ENCODE measurements around the gene ADK. TPM values are rescaled to one million over a fixed set of nuclear protein-coding genes. Genes with fewer than 3 reads are reported as not detected.

The ADK gene
- polyA plus RNA-seq, 4 donors, result 7.2 to 32.3 (median 16.1) TPM

DNA sequence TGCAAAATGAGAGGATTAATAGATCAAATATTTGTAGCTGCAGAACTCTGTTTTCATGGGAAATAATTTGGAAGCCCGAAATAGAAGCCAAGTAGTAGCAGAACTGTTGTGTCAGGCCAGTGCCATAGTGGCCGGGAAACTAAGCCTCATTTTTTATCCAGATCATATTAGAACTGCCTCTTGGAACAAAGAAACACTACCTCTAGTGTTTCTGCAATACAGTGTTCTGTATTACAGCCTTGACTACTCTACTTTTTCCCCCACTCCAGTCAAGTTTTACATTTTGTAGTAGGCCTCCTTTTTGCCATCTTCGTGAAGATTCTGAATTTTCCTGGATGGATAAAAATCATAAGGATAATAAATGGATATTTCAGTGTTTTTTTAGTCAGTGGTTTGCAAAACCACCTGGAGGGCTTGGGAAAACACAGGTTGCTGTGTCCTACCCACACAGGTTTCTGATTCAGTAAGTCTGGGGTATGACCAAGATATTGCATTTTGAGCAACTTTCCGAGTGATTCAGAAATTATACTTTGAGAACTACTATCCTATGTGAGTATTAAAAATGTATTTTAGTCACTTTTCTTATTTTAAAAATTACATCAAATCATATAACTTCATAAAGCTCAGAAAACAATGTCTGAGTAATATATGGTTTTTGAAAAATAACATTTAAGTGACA is 349.1 kb downstream of the ADK start:
- H3K27me3 ChIP-seq (ENCODE audit: control insufficient read depth in 3 of 3, insufficient read depth in 3 of 3, low read length in 3 of 3), result no peaks in the 10 kb centered on the region
- no peak overlapping the region for H3K27ac ChIP-seq (ENCODE audit: low read depth in 1 of 3, low read length in 2 of 3)
- no peak overlapping the region for H3K4me3 ChIP-seq (ENCODE audit: low read depth in 1 of 3, low read length in 3 of 3)
- no peaks in the 10 kb centered on the region for H3K4me1 ChIP-seq (ENCODE audit: control insufficient read depth in 3 of 3, insufficient read depth in 2 of 3, low read depth in 1 of 3, low read length in 2 of 3)
- peaks cover 0 to 3% of the 10 kb centered on the region in 2 donors for H3K9me3 ChIP-seq (ENCODE audit: control insufficient read depth in 2 of 2, insufficient read depth in 1 of 2, low read depth in 1 of 2, low read length in 1 of 2)
- DNase-seq, result no peak
- FAIRE-seq, result no peak
- WGBS, 3 donors, result 82 to 94% (median 86%) methylated on average over 4 of the region's 4 CpGs
- H3K36me3 ChIP-seq (ENCODE audit: control insufficient read depth in 3 of 3, insufficient read depth in 2 of 3, low read depth in 1 of 3, low read length in 3 of 3), result no peaks in the 10 kb centered on the region

- Histone ChIP-seq H3K27me3 (ENCODE audit: control insufficient read depth in 3 of 3, insufficient read depth in 3 of 3, low read length in 3 of 3) (no peaks in the 10 kb centered on the region), H3K4me1 (ENCODE audit: control insufficient read depth in 3 of 3, insufficient read depth in 2 of 3, low read depth in 1 of 3, low read length in 2 of 3) (no peaks in the 10 kb centered on the region), H3K27ac (ENCODE audit: low read depth in 1 of 3, low read length in 2 of 3) (no peak overlapping the region), H3K9me3 (ENCODE audit: control insufficient read depth in 2 of 2, insufficient read depth in 1 of 2, low read depth in 1 of 2, low read length in 1 of 2) (peaks cover 0 to 3% of the 10 kb centered on the region in 2 donors), H3K4me3 (ENCODE audit: low read depth in 1 of 3, low read length in 3 of 3) (no peak overlapping the region), H3K36me3 (ENCODE audit: control insufficient read depth in 3 of 3, insufficient read depth in 2 of 3, low read depth in 1 of 3, low read length in 3 of 3) (no peaks in the 10 kb centered on the region)
- DNase-seq (no peak), FAIRE-seq (no peak)
Measured at GRCh38 chr10:74500816-74501215, 349.8 kb downstream of the ADK start.

GRCh38 chr10:74502963-74503608 is 352.1 kb downstream of the ADK start:
- FAIRE-seq (no peak), DNase-seq (no peak)
- Histone ChIP-seq H3K36me3 (ENCODE audit: control insufficient read depth in 3 of 3, insufficient read depth in 2 of 3, low read depth in 1 of 3, low read length in 3 of 3) (no peaks in the 10 kb centered on the region), H3K4me3 (ENCODE audit: low read depth in 1 of 3, low read length in 3 of 3) (no peak overlapping the region), H3K27ac (ENCODE audit: low read depth in 1 of 3, low read length in 2 of 3) (no peak overlapping the region), H3K4me1 (ENCODE audit: control insufficient read depth in 3 of 3, insufficient read depth in 2 of 3, low read depth in 1 of 3, low read length in 2 of 3) (no peaks in the 10 kb centered on the region), H3K9me3 (ENCODE audit: control insufficient read depth in 2 of 2, insufficient read depth in 1 of 2, low read depth in 1 of 2, low read length in 1 of 2) (peaks cover 0 to 2% of the 10 kb centered on the region in 2 donors), H3K27me3 (ENCODE audit: control insufficient read depth in 3 of 3, insufficient read depth in 3 of 3, low read length in 3 of 3) (no peaks in the 10 kb centered on the region)
- 86 to 100% (median 100%) methylated on average over 1 of the region's 1 CpG for WGBS, 3 donors

GRCh38 chr10:74507951-74508350 is 356.9 kb downstream of the ADK start:
- H3K4me3 ChIP-seq (ENCODE audit: low read depth in 1 of 3, low read length in 3 of 3), result no peak overlapping the region
- no peak overlapping the region for H3K27ac ChIP-seq (ENCODE audit: low read depth in 1 of 3, low read length in 2 of 3)
- FAIRE-seq (no peak), DNase-seq (no peak)
- no peaks in the 10 kb centered on the region for H3K36me3 ChIP-seq (ENCODE audit: control insufficient read depth in 3 of 3, insufficient read depth in 2 of 3, low read depth in 1 of 3, low read length in 3 of 3)
- H3K4me1 ChIP-seq (ENCODE audit: control insufficient read depth in 3 of 3, insufficient read depth in 2 of 3, low read depth in 1 of 3, low read length in 2 of 3), result no peaks in the 10 kb centered on the region
- peaks cover 0 to 7% of the 10 kb centered on the region in 2 donors for H3K9me3 ChIP-seq (ENCODE audit: control insufficient read depth in 2 of 2, insufficient read depth in 1 of 2, low read depth in 1 of 2, low read length in 1 of 2)
- no peaks in the 10 kb centered on the region for H3K27me3 ChIP-seq (ENCODE audit: control insufficient read depth in 3 of 3, insufficient read depth in 3 of 3, low read length in 3 of 3)
- WGBS, 3 donors, result 92 to 98% (median 95%) methylated on average over 1 of the region's 1 CpG

DNA sequence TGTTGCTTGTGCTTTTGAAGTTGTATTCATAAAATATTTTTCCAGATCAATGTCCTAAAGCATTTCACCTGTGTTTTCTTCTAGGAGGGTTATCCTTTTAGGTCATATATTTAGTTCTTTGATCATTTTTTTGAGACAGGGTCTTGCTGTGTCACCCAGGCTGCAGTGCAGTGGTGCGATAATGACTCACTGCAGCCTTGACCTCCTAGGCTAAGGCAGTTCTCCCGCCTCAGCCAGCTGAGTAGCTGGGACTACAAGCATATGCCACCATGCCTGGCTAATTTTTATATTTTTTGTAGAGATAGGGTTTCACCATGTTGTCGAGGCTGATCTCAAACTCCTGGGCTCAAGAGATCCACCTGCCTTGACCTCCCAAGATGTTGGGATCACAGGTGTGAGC is 359.6 kb downstream of the ADK start:
- peaks cover 0 to 21% of the 10 kb centered on the region in 2 donors for H3K9me3 ChIP-seq (ENCODE audit: control insufficient read depth in 2 of 2, insufficient read depth in 1 of 2, low read depth in 1 of 2, low read length in 1 of 2)
- no peak overlapping the region for H3K4me3 ChIP-seq (ENCODE audit: low read depth in 1 of 3, low read length in 3 of 3)
- no peaks in the 10 kb centered on the region for H3K36me3 ChIP-seq (ENCODE audit: control insufficient read depth in 3 of 3, insufficient read depth in 2 of 3, low read depth in 1 of 3, low read length in 3 of 3)
- WGBS, 3 donors, result 95 to 100% (median 97%) methylated on average over 3 of the region's 3 CpGs
- no peak for FAIRE-seq
- no peak for DNase-seq
- H3K4me1 ChIP-seq (ENCODE audit: control insufficient read depth in 3 of 3, insufficient read depth in 2 of 3, low read depth in 1 of 3, low read length in 2 of 3), result no peaks in the 10 kb centered on the region
- no peak overlapping the region for H3K27ac ChIP-seq (ENCODE audit: low read depth in 1 of 3, low read length in 2 of 3)
- H3K27me3 ChIP-seq (ENCODE audit: control insufficient read depth in 3 of 3, insufficient read depth in 3 of 3, low read length in 3 of 3), result no peaks in the 10 kb centered on the region

DNA sequence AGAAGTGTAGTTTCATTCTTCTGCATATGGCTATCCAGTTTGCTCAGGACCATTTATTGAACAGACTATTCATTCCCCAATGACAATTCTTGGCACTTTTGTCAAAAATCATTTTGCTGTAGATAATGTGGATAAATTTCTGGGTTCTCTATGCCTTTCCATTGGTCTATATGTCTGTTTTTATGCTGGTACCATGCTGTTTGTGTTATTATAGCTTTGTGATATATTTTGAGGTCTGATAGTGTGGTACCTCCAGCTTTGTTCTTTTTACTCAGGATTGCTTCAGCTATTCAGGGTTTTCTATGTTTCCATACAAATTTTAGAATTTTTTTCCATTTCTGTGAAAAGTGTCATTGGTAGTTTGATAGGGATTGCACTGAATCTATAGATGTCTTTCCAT is 360.0 kb downstream of the ADK start:
- H3K36me3 ChIP-seq (ENCODE audit: control insufficient read depth in 3 of 3, insufficient read depth in 2 of 3, low read depth in 1 of 3, low read length in 3 of 3), result peaks cover 0 to 3% (median 0%) of the 10 kb centered on the region in 3 donors
- no peak overlapping the region for H3K27ac ChIP-seq (ENCODE audit: low read depth in 1 of 3, low read length in 2 of 3)
- DNase-seq, result no peak
- no peak for FAIRE-seq
- H3K4me3 ChIP-seq (ENCODE audit: low read depth in 1 of 3, low read length in 3 of 3), result no peak overlapping the region
- H3K9me3 ChIP-seq (ENCODE audit: control insufficient read depth in 2 of 2, insufficient read depth in 1 of 2, low read depth in 1 of 2, low read length in 1 of 2), result peaks cover 0 to 25% of the 10 kb centered on the region in 2 donors
- no peaks in the 10 kb centered on the region for H3K27me3 ChIP-seq (ENCODE audit: control insufficient read depth in 3 of 3, insufficient read depth in 3 of 3, low read length in 3 of 3)
- no peaks in the 10 kb centered on the region for H3K4me1 ChIP-seq (ENCODE audit: control insufficient read depth in 3 of 3, insufficient read depth in 2 of 3, low read depth in 1 of 3, low read length in 2 of 3)

DNA sequence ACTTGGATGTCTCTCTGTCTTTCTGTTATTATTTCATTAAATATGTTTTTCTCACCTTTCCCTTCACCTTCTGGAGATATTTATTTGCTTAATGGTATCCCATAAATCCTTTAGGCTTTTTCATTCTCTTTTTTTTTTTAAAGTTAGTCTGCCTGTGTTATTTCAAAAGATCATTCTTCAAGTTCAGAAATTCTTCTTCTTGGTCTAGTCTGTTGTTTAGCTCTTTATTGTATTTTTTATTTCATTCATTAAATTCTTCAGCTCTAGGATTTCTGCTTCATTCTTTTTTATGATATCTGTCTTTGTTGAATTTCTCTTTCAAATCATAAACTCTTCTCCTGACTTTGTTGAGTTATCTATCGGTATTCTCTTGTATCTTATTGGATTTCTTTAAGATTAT is 363.3 kb downstream of the ADK start:
- Histone ChIP-seq H3K4me1 (ENCODE audit: control insufficient read depth in 3 of 3, insufficient read depth in 2 of 3, low read depth in 1 of 3, low read length in 2 of 3) (no peaks in the 10 kb centered on the region), H3K36me3 (ENCODE audit: control insufficient read depth in 3 of 3, insufficient read depth in 2 of 3, low read depth in 1 of 3, low read length in 3 of 3) (peaks cover 0 to 5% (median 0%) of the 10 kb centered on the region in 3 donors), H3K9me3 (ENCODE audit: control insufficient read depth in 2 of 2, insufficient read depth in 1 of 2, low read depth in 1 of 2, low read length in 1 of 2) (peaks cover 0 to 33% of the 10 kb centered on the region in 2 donors), H3K4me3 (ENCODE audit: low read depth in 1 of 3, low read length in 3 of 3) (no peak overlapping the region), H3K27ac (ENCODE audit: low read depth in 1 of 3, low read length in 2 of 3) (no peak overlapping the region), H3K27me3 (ENCODE audit: control insufficient read depth in 3 of 3, insufficient read depth in 3 of 3, low read length in 3 of 3) (no peaks in the 10 kb centered on the region)
- no peak for DNase-seq
- peak; percentile 23 for FAIRE-seq
- WGBS, 3 donors, result 95 to 98% (median 98%) methylated on average over 1 of the region's 1 CpG

DNA sequence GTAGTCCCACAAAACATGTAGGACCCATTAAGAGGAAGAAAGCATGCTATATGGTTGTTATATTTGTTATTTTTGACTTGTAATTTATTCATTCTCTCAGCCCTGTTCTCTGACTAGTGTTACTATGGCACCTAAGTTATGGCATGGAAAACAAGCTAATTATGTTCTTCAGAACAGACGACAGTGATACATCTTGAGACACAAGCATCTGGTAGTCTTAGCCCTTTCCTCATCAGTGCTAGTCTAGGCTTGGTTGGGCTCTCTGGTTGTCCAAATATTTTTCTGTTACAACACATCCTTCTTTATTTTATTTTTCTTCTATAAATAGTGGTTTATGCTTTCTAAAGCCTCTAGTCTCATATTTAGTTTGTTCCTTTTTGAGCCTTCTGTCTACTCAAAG is 367.0 kb downstream of the ADK start:
- FAIRE-seq, result no peak

More for the DNA sequence above, 367.0 kb downstream of the ADK start:
- WGBS, 3 donors, result 80 to 94% (median 89%) methylated on average over 1 of the region's 1 CpG
- Histone ChIP-seq H3K36me3 (ENCODE audit: control insufficient read depth in 3 of 3, insufficient read depth in 2 of 3, low read depth in 1 of 3, low read length in 3 of 3) (peaks cover 0 to 5% (median 0%) of the 10 kb centered on the region in 3 donors), H3K27ac (ENCODE audit: low read depth in 1 of 3, low read length in 2 of 3) (no peak overlapping the region), H3K9me3 (ENCODE audit: control insufficient read depth in 2 of 2, insufficient read depth in 1 of 2, low read depth in 1 of 2, low read length in 1 of 2) (peaks cover 0 to 27% of the 10 kb centered on the region in 2 donors), H3K4me3 (ENCODE audit: low read depth in 1 of 3, low read length in 3 of 3) (no peak overlapping the region), H3K4me1 (ENCODE audit: control insufficient read depth in 3 of 3, insufficient read depth in 2 of 3, low read depth in 1 of 3, low read length in 2 of 3) (no peaks in the 10 kb centered on the region), H3K27me3 (ENCODE audit: control insufficient read depth in 3 of 3, insufficient read depth in 3 of 3, low read length in 3 of 3) (no peaks in the 10 kb centered on the region)
- DNase-seq, result no peak

Data from small intestine (tissue), 7 donors.